Left cardiac atrium (tissue), 4 donors: ENCODE data around the gene SLC25A4. TPM values are rescaled to one million over a fixed set of nuclear protein-coding genes. Genes with fewer than 3 reads are reported as not detected.
"Not testable (repeated sequence)": the region's sequence is repeated elsewhere in the genome, so short reads cannot be mapped to it uniquely, and the experiment has no call there.

ENCODE experiments used
- ATAC-seq, 2 donors: fragments of 200-7000 bp; cut with Tn5 transposase; one replicate each; pipeline ENCODE4 v1.9.1; 2020; ENCODE audit warnings: mild to moderate bottlenecking in 2 of 2, moderate library complexity in 2 of 2
- DNase-seq: peaks from one replicate; pipeline ENCODE4 v3.0.0-alpha.2; 2020
- intact Hi-C, 2 donors: fragments of 100-400 bp; cut with DNase I; formaldehyde crosslinking; loops; one replicate each; pipeline versions ENCODE4 v1.14.1 to v1.15.1; 2022 to 2023
- total RNA-seq, 2 donors: library from RNA; stranded (reverse); fragmentation: NEBNext Ultra II Directional; extraction: Animal tissue kit (Norgen Biotek cat#: 25700); gene quantifications; one replicate each; pipeline ENCODE4 v1.2.1, GENCODE V29; 2021
- donor health status: DM: no; HTN: yes; CAD: no.
- donor health status: DM: no; HTN: yes; CAD: no; lungs with severe emphysema.
- donor health status: DM: yes; HTN: yes; CAD: no.
- donor health status: Dilated cardiomyopathy.

The SLC25A4 gene
- total RNA-seq, 2 donors from 2014 or later: 1,198 to 1,507 TPM

DNA sequence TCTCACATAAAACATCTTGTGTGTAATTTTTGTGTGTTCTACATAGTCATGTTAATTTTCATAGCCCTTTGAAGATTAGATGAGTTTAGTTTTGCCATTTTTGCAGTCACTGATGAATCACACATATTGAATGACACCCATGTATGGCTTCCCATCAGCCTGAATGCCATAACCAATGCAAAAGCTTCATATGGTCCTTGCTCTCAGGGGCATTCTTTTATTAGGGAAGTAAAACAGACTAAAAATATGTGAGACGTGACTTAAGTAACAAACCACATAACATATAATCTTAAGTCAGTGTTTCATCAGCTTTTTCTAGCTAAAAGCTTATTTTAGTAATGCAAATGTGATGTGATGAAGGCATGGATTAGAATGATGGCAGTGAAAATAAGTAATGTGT is 8.2 kb downstream of the SLC25A4 start:
- no peak for DNase-seq
- no peak for ATAC-seq
- intact Hi-C loops: no loop called here

DNA sequence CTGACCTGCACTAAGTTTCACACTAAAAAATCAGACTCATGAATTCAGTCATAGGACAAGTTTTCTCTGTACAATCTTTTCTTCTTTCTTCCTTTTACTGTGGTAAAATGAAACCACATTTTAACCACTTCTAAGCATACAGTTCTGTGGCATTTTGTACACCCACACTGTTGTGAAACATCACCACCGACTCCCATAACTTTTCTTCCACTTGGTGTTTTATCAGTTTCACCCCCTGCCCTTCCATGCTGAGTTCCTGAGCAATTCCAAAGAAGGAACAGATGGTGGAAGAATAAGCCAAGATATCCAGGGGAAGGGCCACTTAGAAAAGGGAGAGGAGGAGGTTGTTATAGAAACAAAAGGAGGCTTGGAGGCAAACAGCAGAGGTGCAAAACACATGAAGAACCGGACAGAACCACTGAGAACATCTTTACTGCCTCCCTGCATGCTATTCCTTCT is 22.6 kb downstream of the SLC25A4 start:
- intact Hi-C loops: no loop called here
- DNase-seq: no peak
- ATAC-seq: peak; percentile 26 to 73

DNA sequence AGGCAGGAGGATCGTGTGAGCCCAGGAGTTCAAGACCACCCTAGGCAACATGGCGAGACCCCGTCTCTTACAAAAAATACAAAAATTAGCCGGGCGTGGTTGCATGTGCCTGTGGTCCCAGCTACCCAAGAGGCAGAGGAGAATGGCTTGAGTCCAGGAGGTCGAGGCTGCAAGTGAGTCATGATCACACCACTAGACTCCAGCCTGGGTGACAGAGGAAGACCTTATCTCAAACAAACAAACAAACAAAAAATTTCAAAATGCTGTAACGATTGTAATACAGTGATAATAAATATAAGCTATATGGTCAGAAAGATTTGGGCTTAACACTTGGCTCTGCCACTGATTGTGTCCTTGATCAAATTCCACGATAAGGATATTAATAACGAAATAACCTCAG is 24.2 kb downstream of the SLC25A4 start:
- intact Hi-C loops: no loop called here
- peak in 1 of 2 donors; percentile 59 for ATAC-seq
- no peak for DNase-seq

DNA sequence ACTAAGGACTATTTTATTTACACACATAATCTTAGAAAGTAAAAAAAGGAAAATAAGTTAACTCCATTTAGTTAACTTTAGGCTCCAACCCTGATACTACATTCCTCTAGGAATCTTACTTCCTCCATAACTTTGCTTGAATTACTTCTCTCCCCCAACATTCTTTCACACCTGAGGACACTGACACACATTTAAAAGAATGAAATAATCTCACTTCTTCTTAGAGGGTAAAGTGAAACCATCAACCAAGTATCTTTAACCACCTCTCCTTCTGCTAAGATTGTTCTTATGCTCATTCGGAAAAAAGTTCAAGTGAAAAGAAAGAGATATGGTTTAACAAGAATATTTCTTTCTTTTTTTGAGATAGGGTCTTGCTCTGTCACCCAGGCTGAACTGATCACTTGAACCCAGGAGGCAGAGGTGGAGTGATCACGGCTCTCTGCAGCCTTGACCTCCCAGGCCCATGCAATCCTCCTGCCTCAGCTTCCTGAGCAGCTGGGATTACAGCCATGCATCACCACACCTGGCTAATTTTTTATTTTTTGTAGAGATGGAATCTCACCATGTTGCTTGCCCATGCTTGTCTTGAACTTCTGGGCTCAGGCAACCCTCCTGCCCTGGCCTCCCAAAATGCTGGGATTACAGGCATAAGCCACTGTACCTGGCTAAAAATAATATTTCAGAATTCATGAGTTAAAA is 28.5 kb downstream of the SLC25A4 start:
- no peak for ATAC-seq
- intact Hi-C loops: no loop called here
- DNase-seq: no peak

DNA sequence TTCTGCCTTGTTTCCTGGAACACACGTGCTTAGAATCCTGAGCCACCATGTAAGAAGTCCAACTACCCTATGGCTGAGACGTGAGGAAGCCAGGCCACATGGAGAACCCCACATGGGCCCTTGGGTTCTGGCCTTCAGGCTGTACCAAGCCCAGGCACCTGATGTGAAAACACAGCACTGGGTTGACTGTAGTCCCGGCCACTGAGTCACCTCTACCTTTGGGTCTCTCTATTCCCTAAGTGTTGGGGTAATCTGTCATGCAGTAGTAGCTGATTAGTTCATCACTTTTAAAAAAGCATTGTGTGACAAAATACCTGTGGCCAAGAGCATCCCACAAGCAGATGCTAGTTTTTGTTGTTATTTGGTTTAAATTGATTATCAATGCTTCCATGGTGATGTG is 36.4 kb downstream of the SLC25A4 start:
- ATAC-seq (no peak), DNase-seq (no peak)
- intact Hi-C loops: no loop called here

DNA sequence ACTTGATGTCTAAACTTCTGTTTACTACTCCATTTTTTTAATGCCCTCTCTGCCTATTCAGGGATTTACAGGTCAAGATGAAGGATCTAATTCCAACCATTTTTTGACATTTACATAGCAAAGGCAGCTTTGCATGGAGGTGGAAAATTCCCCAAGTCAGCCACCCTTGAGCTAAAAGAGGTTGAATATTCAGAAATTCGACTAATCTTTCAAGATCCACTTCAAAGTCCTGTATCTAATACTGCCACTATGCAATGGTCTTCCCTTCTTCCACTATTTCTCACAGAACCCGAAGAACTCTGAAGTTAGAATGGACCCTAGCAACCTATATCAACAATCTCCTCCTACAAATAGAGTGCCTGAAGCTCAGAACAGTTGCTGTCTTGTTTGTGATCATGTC is 39.2 kb downstream of the SLC25A4 start:
- DNase-seq (no peak), ATAC-seq (no peak)
- intact Hi-C loops: loop anchor here in 1 of 2 donors (10.0 kb wide), 1 partner anchor 137 kb away; no protein-coding TSS in a partner anchor

DNA sequence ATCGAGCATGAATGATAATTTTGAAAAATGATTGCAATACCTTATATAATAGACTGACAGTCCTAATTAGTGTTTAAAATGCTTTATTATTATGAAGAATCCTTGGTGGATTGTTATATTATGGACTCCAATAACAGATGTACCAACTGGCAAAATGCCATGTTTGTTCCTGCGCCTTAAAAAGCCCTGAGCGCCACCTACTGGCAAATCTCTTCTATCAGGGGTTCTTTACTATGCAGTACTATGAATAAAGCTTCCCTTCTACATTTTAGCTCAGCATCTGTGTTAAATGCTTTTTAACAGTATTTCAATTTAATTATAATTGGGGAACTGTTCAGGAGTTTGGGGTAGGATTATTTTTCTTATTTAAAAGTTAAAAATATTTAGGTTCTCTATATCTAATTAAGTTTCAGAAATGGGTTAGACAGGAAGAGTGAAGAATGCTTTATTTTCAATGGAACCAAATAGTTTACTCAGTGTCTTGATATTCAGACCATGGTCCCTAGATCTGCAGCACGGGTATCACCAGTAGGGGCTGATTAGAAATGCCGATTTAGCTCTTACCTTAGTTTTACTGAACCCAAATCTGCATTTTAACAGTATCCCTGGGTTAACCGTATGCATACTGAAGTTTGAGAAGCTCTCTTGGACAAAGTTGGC is 40.7 kb downstream of the SLC25A4 start:
- peak; percentile 67 to 76 for ATAC-seq
- DNase-seq: peak; percentile 89
- intact Hi-C loops: loop anchor here in 1 of 2 donors (10.0 kb wide), 1 partner anchor 139 kb away; no protein-coding TSS in a partner anchor

DNA sequence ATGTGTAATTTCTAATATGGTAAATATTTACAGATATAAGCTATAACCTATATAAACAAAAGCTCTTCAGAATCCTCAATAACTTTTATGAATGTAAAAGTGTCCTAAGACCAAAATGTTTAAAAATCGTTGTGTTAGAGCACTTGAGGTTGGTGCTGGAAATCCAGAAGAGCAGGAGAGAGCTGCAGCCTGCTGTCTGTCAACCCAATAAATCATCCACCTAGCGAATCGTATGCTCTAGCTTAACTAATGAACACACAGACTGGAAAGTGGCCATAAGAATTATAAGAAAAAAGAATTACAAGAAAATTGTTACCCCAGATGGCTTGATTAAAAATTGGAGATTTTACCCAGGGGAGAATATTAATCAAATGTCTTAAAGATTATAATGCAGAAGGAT is 43.7 kb downstream of the SLC25A4 start:
- intact Hi-C loops: loop anchor here in 1 of 2 donors (10.0 kb wide), 1 partner anchor 142 kb away; no protein-coding TSS in a partner anchor
- DNase-seq (no peak), ATAC-seq (no peak)

DNA sequence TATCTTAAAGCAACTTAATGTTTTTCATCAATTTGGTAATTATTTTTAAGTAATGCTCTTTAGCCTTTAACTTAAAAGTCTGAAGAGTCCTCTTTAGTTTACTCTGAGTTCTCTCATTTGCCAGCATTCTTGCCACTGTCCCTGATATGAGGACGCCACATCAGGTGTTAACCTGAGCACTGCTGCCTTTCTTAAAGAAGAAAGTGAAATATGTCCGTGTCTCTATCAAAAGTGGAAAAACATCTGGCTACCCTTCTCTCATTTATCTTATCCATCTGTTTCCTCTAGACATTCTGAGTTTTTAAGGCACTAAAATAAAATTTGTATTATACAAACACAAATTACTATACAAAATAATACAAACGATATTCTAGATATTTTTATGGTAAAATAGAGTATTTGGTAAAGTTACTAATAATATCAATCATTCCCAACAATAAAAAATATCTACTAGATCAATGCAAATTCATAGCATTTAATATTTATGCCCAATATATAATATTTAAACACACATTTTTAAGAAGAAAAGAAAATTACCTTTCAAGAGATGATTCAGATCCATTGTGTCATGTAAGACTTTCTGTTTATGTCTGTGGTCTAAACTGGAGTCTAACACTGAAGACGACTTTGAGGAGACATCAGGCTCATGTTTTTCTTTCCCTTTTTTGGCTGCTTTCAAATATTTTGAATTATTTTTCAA is 46.7 kb downstream of the SLC25A4 start:
- ATAC-seq (no peak), DNase-seq (no peak)
- intact Hi-C loops: loop anchor here in 1 of 2 donors (10.0 kb wide), 1 partner anchor 145 kb away; no protein-coding TSS in a partner anchor

DNA sequence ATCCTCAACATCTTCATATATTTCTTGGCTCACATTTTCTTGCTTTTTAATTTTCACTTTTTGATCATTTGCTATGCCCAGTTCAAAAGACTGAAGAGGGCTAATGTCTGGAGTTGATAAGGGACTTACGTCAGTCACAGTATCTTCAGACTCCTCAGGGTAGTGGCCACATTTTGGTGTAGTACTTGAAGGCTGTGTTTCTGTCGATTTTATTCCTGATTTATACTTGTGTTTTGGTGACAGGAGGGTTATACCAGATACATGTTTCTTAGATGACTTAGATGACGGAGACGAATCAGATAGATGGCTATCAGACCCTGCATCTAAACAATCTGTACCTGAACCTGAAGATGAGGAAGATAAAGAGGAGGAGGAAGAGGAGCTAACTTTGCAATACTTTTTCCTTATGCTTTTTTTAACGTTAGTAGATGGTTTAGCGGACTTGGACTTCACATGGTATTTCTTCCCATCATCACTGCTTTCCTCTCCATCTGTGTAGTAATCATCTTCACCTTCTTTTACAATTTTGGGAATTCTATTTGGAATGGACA is 47.3 kb downstream of the SLC25A4 start:
- DNase-seq (no peak), ATAC-seq (no peak)
- intact Hi-C loops: no loop called here

DNA sequence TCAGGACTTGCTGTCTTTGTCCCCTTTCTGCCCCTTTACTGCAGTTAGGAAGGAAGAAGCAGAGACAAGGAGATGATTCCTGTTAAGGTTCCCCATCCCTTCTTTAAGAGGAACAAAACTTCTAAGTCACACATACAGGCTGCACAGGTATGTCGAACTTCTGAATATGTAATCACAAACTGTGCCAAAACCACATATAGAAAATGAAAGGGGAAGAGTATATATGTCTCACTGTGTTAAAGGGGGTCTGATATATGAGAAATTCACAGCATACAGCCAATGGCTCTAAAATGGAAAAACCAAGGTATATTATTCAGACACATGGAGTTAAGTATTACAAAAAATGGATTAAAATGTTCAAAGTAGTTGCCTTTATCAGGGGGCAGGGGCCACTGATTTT is 49.0 kb downstream of the SLC25A4 start:
- intact Hi-C loops: no loop called here
- no peak for DNase-seq
- ATAC-seq: no peak

DNA sequence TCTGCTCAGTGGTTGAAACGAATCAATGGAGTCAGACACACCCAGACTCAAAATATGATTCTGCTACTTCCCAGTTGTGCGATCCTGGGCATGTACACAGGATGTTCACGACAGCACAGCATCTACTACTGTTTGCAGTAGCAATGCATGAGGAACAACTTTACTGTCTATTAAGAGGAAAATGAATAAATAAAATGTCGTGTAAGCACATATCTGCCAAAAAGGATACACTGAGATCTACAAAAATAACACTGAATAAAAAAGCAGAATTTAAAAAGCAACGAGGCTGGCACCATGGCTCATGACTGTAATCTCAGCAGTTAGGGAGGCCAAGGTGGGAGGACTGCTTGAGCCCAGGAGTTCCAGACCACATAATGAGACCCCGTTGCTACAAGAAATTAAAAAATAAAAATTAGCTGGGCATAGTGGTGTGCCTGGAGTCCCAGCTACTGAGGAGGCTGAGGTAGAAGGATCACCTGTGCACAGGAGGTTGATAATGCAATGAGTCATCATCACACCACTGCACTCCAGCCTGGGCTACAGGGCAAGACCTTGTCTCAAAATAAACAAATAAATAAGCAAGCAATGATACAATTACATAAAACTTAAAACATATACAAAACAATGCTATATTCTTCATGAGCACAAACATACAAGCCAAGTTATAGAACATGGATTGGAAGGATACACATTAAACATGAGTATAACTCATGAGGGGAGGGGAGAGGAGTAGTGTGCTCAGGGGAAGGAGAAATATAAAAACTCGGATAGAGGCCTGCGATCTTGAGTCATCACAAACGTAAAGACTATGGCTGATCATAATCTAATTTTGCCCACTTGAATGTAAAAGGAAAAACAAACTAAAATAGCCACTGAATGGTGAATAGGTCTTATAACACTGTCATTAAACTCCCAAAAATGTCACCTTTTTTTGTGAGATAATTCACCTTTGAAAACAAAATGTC is 52.1 kb downstream of the SLC25A4 start:
- intact Hi-C loops: no loop called here
- no peak for ATAC-seq
- DNase-seq: no peak

DNA sequence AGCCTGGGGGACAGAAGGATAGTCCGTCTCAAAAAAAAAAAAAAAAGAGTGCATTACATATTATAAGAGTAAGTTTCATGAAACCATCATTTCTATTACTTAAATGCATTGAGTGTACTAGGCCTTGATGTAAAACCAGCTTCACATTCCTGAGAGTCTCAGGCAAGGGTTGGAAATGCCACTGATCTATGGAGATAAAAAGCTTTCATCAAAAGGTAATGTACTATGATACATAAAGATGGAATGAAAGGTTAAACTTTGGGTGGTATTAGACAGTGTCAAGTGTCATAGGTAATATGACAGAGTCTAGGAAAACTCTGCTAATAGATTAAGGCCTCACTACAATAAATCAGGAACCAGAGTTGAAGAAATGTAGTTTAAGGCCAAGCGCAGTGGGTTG is 53.4 kb downstream of the SLC25A4 start:
- DNase-seq: no peak
- intact Hi-C loops: no loop called here
- ATAC-seq: no peak

DNA sequence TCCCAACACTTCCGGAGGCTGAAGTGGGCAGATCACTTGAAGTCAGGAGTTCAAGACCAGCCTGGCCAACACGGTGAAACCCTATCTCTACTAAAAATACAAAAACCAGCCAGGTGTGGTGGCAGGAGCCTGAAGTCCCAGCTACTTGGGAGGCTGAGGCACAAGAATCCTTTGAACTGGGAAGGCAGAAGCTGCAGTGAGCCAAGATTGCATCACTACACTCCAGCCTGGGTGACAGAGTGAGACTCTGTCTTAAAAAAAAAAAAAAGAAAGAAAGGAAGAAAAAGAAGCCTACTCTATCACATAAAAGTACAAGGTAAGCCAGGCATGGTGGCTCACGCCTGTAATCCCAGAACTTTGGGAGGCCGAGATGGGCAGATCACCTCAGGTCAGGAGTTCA is 55.1 kb downstream of the SLC25A4 start:
- ATAC-seq, DNase-seq, intact Hi-C loops: not testable (repeated sequence)

Other genes with a start within 250 kb of the SLC25A4 start
- gene HELT, start 124.8 kb upstream of the SLC25A4 start, total RNA-seq: not detected
- gene CFAP97, start 60.7 kb downstream of the SLC25A4 start, total RNA-seq: 10 to 100 TPM; 16.8 to 25.9 TPM
- 10 to 100 TPM; 15.4 to 16.6 TPM for gene SNX25, start 66.3 kb downstream of the SLC25A4 start, total RNA-seq